ENCODE measurements around the gene MBD5. TPM values are rescaled to one million over a fixed set of nuclear protein-coding genes. Genes with fewer than 3 reads are reported as not detected.

The MBD5 gene
- total RNA-seq, 1 donor: 25.1 TPM

DNA sequence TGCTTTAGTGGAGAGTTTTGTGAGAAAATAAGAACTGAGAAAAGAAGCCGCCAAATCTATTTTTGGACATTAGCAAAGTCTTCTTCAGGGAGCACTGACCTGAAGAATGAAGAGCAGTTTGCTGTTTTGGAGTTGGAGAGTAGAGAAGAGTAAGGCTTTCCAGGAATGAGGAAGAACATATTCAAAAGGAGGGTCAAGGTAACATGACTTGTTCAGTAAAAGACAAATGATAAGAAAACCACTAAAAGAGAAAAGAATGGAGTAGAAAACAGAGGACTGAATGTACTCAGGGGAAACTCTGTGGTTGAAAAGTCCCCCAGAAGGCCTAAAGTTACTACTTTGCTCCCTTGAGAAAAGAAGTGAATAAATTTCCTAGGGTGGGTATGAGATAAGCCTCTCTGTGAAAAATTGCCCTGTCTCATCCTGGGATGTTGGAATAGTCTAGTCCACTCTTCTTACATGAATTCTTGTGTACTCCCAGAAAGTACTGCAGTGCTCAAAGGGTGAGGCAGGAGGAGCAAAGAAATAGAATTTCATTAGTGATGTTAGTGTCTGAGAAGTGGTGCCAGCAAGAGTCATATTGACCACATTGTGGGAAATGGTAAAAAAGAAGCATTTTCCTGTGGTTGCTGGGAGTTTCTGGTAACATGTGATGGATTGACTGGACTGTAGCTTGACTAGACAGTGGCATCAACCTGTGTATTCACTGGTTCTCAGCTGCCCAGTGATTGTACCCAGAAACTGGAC is 27.8 kb downstream of the MBD5 start:
- no peaks in the 10 kb centered on the region for H3K9me3 ChIP-seq (ENCODE audit: low read depth, low read length)
- no peak overlapping the region for H3K4me3 ChIP-seq (ENCODE audit: low read length)
- peaks cover 6% of the 10 kb centered on the region for H3K4me1 ChIP-seq (ENCODE audit: insufficient read depth, low read length)
- H3K27me3 ChIP-seq (ENCODE audit: insufficient read depth, low read length): no peaks in the 10 kb centered on the region

DNA sequence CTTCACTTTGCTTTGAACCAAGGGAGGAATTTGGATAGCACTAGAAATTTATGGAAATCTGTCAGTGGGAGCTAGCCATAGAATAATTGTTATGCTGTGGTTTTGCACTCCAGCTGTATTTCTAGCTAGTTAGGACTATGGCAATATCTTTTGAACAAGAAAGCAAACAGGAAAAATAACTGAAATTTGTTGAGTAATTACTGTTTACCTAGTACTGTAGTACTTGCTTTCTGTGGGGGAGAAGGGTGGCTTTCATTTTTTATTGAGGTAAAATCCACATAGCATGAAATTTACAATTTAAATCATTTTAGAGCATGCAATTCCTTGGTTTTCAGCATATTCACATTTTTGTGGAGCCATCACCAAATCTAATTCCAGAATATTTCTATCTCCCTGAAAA is 28.4 kb downstream of the MBD5 start:
- H3K9me3 ChIP-seq (ENCODE audit: low read depth, low read length): no peaks in the 10 kb centered on the region
- no peaks in the 10 kb centered on the region for H3K27me3 ChIP-seq (ENCODE audit: insufficient read depth, low read length)
- H3K4me1 ChIP-seq (ENCODE audit: insufficient read depth, low read length): peaks cover 6% of the 10 kb centered on the region
- no peak overlapping the region for H3K4me3 ChIP-seq (ENCODE audit: low read length)

- Histone ChIP-seq H3K4me1 (ENCODE audit: insufficient read depth, low read length) (peaks cover 6% of the 10 kb centered on the region), H3K9me3 (ENCODE audit: low read depth, low read length) (no peaks in the 10 kb centered on the region), H3K4me3 (ENCODE audit: low read length) (no peak overlapping the region), H3K27me3 (ENCODE audit: insufficient read depth, low read length) (no peaks in the 10 kb centered on the region)
These were observed 31.8 kb downstream of the MBD5 start for GRCh38 chr2:148052687-148053086.

- Histone ChIP-seq H3K27me3 (ENCODE audit: insufficient read depth, low read length) (no peaks in the 10 kb centered on the region), H3K4me3 (ENCODE audit: low read length) (no peak overlapping the region), H3K9me3 (ENCODE audit: low read depth, low read length) (no peaks in the 10 kb centered on the region), H3K4me1 (ENCODE audit: insufficient read depth, low read length) (no peaks in the 10 kb centered on the region)
These were observed 37.8 kb downstream of the MBD5 start for GRCh38 chr2:148058641-148059040.

GRCh38 chr2:148063633-148064032 is 42.7 kb downstream of the MBD5 start:
- H3K27me3 ChIP-seq (ENCODE audit: insufficient read depth, low read length): no peaks in the 10 kb centered on the region
- H3K4me1 ChIP-seq (ENCODE audit: insufficient read depth, low read length): no peaks in the 10 kb centered on the region
- H3K4me3 ChIP-seq (ENCODE audit: low read length): no peak overlapping the region
- H3K9me3 ChIP-seq (ENCODE audit: low read depth, low read length): no peaks in the 10 kb centered on the region

DNA sequence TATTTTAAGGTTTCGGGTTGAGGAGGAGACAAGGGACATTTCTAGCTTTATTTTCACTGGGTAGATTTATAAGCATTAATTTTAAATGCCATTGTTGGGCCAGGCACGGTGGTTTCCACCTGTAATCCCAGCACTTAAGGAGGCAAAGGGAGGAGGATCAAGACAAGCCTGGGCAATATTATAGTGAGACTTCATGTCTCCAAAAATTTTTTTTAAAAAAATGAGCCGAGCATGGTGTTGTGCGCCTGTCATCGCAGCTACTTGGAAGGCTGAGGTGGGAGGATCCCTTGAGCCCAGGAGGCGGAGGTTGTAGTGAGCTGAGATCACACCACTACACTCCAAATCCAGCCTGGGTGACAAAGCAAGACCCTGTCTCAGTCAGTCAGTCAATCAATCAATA is 45.0 kb downstream of the MBD5 start:
- no peaks in the 10 kb centered on the region for H3K9me3 ChIP-seq (ENCODE audit: low read depth, low read length)
- H3K4me3 ChIP-seq (ENCODE audit: low read length): no peak overlapping the region
- H3K27me3 ChIP-seq (ENCODE audit: insufficient read depth, low read length): no peaks in the 10 kb centered on the region
- no peaks in the 10 kb centered on the region for H3K4me1 ChIP-seq (ENCODE audit: insufficient read depth, low read length)

- Histone ChIP-seq H3K9me3 (ENCODE audit: low read depth, low read length) (no peaks in the 10 kb centered on the region), H3K4me3 (ENCODE audit: low read length) (no peak overlapping the region)
These were observed 46.9 kb downstream of the MBD5 start for GRCh38 chr2:148067801-148068200.

GRCh38 chr2:148071351-148071750 is 50.5 kb downstream of the MBD5 start:
- no peaks in the 10 kb centered on the region for H3K9me3 ChIP-seq (ENCODE audit: low read depth, low read length)
- H3K4me1 ChIP-seq (ENCODE audit: insufficient read depth, low read length): no peaks in the 10 kb centered on the region
- H3K4me3 ChIP-seq (ENCODE audit: low read length): no peak overlapping the region
- no peaks in the 10 kb centered on the region for H3K27me3 ChIP-seq (ENCODE audit: insufficient read depth, low read length)

More at GRCh38 chr2:148067801-148068200, 46.9 kb downstream of the MBD5 start:
- H3K27me3 ChIP-seq (ENCODE audit: insufficient read depth, low read length): no peaks in the 10 kb centered on the region
- no peaks in the 10 kb centered on the region for H3K4me1 ChIP-seq (ENCODE audit: insufficient read depth, low read length)

- Histone ChIP-seq H3K4me3 (ENCODE audit: low read length) (no peak overlapping the region), H3K27me3 (ENCODE audit: insufficient read depth, low read length) (no peaks in the 10 kb centered on the region), H3K4me1 (ENCODE audit: insufficient read depth, low read length) (no peaks in the 10 kb centered on the region), H3K9me3 (ENCODE audit: low read depth, low read length) (peaks cover 2% of the 10 kb centered on the region)
These were observed 75.1 kb downstream of the MBD5 start for GRCh38 chr2:148096012-148096411.

- Histone ChIP-seq H3K4me3 (ENCODE audit: low read length) (no peak overlapping the region), H3K9me3 (ENCODE audit: low read depth, low read length) (no peaks in the 10 kb centered on the region), H3K4me1 (ENCODE audit: insufficient read depth, low read length) (no peaks in the 10 kb centered on the region), H3K27me3 (ENCODE audit: insufficient read depth, low read length) (no peaks in the 10 kb centered on the region)
These were observed 81.8 kb downstream of the MBD5 start for GRCh38 chr2:148102641-148103040.

- H3K4me1 ChIP-seq (ENCODE audit: insufficient read depth, low read length): no peaks in the 10 kb centered on the region
- H3K4me3 ChIP-seq (ENCODE audit: low read length): no peak overlapping the region
- no peaks in the 10 kb centered on the region for H3K27me3 ChIP-seq (ENCODE audit: insufficient read depth, low read length)
- H3K9me3 ChIP-seq (ENCODE audit: low read depth, low read length): no peaks in the 10 kb centered on the region
These were observed 83.1 kb downstream of the MBD5 start for GRCh38 chr2:148103946-148104345.

- Histone ChIP-seq H3K4me3 (ENCODE audit: low read length) (no peak overlapping the region), H3K27me3 (ENCODE audit: insufficient read depth, low read length) (no peaks in the 10 kb centered on the region), H3K4me1 (ENCODE audit: insufficient read depth, low read length) (no peaks in the 10 kb centered on the region), H3K9me3 (ENCODE audit: low read depth, low read length) (no peaks in the 10 kb centered on the region)
These were observed 85.4 kb downstream of the MBD5 start for GRCh38 chr2:148106331-148106730.

DNA sequence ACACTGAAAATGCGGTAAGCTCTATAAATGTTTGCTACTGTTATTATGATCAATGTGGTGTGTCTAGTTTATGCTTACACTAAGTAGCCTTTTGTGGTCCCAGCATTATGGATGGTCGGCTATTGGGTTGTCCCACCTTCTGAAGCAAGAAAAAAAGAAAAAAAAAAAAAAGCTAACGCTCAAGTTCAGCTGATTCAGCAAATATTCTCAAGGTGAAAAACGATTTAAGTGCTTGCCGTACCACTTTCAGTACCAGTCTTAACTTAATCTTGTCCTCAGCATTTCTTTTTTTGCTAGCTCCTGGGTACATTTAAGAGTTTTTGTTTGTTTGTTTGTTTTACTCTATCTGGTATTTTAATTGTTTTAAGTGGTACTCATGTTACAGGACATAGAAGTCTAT is 87.5 kb downstream of the MBD5 start:
- Histone ChIP-seq H3K9me3 (ENCODE audit: low read depth, low read length) (no peaks in the 10 kb centered on the region), H3K4me1 (ENCODE audit: insufficient read depth, low read length) (no peaks in the 10 kb centered on the region), H3K27me3 (ENCODE audit: insufficient read depth, low read length) (no peaks in the 10 kb centered on the region), H3K4me3 (ENCODE audit: low read length) (no peak overlapping the region)

DNA sequence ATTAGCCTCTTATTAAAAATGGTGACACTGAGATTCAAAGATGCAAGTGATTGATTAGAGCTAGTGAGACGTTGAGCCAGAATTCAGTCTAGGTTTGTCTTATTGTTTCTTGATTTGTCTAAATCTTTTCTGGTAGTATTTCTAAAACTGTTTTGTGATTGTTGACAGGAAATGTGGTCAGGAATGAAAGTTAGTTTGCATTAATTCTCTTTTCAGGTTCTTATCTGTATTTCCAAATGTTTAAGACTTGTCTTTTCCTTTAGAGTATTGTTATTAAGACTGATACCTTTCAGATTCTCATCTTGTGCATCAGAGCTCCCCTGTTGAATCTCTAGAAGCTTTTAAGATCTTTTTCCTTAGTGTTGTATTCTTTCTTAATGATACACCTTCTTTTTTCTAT is 89.3 kb downstream of the MBD5 start:
- no peaks in the 10 kb centered on the region for H3K27me3 ChIP-seq (ENCODE audit: insufficient read depth, low read length)
- H3K9me3 ChIP-seq (ENCODE audit: low read depth, low read length): no peaks in the 10 kb centered on the region
- no peaks in the 10 kb centered on the region for H3K4me1 ChIP-seq (ENCODE audit: insufficient read depth, low read length)
- no peak overlapping the region for H3K4me3 ChIP-seq (ENCODE audit: low read length)

- Histone ChIP-seq H3K9me3 (ENCODE audit: low read depth, low read length) (no peaks in the 10 kb centered on the region), H3K4me3 (ENCODE audit: low read length) (no peak overlapping the region), H3K4me1 (ENCODE audit: insufficient read depth, low read length) (no peaks in the 10 kb centered on the region), H3K27me3 (ENCODE audit: insufficient read depth, low read length) (no peaks in the 10 kb centered on the region)
These were observed 101.9 kb downstream of the MBD5 start for GRCh38 chr2:148122788-148123187.

GRCh38 chr2:148124271-148124670 is 103.4 kb downstream of the MBD5 start:
- no peaks in the 10 kb centered on the region for H3K27me3 ChIP-seq (ENCODE audit: insufficient read depth, low read length)
- no peaks in the 10 kb centered on the region for H3K4me1 ChIP-seq (ENCODE audit: insufficient read depth, low read length)
- H3K4me3 ChIP-seq (ENCODE audit: low read length): no peak overlapping the region

More at GRCh38 chr2:148124271-148124670, 103.4 kb downstream of the MBD5 start:
- no peaks in the 10 kb centered on the region for H3K9me3 ChIP-seq (ENCODE audit: low read depth, low read length)

Data from mononuclear cell (primary cell).